Activated CD4-positive, CD25-positive, alpha-beta regulatory T cell (primary cell): ENCODE measurements around the gene THRAP3.

Experiments used
- DNase-seq, 4 experiments: peaks; one replicate each; lab custom pipeline; 2025; lab: John Stamatoyannopoulos, UW

THRAP3 gene

DNA sequence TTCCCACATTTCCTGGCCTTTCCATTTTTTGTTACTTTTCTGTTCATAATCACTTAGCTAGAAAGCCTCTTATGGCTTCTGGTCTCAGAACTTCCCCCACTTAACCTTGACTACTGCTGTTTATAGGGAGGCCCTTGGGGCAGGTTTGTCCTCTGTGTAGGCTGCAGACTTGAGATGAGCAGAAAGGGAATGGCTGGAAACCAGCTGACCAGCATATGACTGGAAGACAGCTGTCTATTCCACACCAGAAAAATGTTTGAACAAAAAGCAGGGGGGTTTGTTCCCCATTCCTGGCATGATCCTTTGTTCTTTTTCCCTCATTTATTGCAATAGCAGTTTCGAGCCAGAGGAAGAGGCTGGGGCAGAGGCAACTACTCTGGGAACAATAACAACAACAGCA, 77.0 kb downstream of the THRAP3 start:
- DNase-seq, result no peak

DNA sequence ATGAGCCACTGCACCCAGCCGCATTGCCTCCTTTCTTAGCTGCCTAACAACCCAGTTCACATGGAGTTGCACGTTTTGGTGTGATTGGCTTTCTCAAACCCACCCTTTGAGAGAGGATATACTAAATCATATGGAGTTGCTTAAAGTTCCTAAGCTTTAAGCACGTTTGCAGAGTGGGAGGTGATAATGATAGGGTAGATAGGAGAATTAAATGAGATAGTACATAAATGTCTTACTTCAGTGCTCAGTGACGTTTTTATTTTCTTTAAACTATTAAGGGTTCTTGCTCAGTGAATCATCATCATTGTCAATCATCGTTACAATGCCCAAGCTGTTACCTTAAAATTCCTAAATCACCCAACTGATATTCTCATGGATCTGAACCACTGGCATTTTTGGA, 79.0 kb downstream of the THRAP3 start:
- DNase-seq, result no peak

DNA sequence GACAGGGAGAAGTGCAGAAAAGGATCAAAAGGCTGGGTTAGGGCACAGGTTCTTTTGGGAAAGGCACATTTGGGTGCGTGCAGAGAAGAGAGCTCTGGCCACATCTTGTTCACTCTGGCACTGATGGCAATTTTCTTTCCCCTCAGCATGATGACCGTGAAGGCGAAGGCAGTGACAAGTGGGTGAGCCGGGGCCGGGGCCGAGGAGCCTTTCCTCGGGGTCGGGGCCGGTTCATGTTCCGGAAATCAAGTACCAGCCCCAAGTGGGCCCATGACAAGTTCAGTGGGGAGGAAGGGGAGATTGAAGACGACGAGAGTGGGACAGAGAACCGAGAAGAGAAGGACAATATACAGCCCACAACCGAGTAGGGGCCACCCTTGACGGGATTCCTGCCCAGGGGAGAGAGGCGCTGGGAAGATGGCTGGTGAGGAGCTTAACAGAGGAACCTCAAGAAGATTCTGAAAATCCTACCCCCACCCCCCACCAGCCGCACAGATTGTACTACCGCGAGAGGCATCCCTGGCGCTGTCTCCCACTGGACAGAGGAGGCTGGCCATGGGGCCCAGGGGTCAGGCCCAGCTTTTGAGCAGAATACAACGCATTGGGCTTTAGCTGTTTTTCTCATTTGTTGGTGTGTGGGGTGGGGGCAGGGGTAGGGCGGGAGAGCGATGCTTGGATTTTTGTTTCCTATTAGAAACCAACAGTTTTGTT, 79.6 kb downstream of the THRAP3 start:
- DNase-seq, result no peak

DNA sequence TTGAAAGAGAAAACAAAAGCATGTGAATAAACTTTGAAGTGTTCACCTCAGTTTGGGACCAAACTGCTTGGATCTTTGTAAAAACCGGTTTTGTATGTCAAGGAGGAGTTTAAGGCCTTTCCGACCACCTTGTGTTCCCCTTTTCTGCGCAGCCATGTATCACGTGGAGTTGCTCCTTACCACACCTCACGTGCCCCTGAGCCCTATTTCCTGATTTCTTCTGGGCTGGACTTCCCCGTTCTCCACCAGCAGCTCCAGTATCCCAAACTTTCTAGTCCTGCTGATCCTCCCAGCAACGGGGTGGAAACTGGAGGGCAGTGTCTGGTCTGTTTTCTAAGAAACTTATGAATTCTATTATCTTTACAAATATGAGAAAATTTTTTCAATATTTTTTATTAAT, 80.3 kb downstream of the THRAP3 start:
- no peak for DNase-seq

DNA sequence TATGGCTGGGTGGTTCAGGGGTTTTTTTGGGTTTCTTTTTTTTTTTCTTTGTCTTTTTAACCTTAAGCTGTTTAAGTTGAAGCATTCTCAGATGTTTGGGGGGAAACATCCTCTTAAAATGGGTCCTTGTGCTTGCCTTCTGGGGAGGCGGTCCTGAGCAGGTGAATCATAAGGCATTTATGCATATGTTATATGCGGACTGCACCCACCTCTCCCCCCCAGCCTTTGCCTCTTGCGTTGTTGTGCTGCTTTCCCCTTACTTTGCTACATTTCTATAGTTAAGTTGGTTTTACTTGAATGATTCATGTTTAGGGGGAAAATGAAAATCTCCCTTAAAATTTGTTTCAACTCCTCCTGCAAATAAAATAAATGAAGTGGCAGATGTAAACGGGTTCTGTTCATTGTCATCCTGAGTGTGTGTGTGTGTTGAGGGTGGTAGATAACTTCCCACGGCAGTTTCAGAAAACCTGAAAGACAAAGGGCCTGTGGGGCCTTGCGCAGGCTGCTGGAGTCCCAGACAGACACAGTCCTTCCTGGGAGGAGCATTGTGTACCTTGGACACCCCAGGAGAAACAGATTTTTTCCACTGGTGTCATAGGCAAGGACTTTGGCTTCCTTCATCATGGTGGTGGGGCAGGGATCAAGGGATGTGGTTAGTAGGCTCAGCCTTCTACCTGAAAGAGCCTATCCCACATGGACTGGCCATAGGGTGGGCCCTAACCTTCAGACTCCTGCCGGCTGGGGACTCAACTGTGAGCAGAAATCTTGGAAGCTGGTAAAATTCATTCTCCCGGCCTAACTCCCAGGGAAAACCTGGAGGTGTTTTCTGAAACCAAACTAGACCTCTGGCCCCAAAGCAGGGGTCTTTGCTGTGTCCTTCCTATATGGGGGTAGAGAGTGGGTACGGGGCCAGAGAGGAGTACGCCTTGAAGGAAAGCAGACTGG, 81.0 kb downstream of the THRAP3 start:
- no peak for DNase-seq

DNA sequence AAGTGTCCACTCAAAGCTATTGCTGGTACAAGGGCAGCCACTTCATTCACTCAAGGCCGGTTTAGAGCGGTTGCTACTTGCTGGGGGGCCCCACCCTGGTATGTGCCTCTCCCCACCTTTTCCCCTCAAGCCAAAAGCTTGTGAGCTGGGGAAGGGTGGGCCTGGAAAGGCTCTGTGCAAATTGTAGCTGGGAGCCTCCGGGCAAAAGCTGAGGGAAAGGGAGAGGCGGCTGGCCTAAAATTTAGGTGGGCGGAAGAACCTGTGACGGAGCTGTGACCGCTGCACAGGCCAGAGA, 81.6 kb downstream of the THRAP3 start:
- no peak for DNase-seq

DNA sequence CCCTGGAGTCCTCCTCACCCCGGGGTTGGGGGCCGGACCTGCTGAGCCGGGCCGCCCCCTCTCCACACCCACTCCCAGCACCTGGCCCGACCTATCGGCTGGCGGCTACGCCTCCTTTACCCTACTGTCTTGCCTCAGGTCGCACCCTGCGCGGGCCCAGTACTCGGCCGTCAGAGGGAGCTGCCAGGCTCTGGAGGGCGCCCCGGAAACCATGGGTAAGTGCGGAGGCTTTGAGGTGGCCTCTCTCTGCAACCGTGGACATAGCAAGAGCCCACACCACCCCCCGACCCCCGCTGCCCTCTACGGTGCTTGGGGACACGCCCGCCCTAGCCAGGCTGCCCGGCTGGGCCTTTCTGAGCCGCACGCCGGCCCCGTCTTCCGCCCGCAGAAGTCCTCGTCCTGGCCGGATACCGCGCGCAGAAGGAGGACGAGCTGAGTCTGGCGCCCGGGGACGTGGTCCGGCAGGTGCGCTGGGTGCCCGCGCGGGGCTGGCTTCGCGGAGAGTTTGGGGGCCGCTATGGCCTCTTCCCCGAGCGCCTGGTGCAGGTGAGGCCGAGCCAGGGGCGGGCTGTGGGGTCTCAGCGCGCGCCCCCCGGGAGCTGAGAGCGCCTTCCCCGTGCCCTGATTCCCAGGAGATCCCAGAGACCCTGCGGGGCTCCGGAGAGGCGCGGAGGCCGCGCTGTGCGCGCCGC, 82.1 kb downstream of the THRAP3 start, which contains the start of gene SH3D21:
TSS of gene SH3D21 (plus strand) at position 159 of the 692 bp plus-strand sequence. CDS start at position 212, 53 bp downstream.
- DNase-seq, result peak in 2 of 4 experiments; percentile 17 to 27

DNA sequence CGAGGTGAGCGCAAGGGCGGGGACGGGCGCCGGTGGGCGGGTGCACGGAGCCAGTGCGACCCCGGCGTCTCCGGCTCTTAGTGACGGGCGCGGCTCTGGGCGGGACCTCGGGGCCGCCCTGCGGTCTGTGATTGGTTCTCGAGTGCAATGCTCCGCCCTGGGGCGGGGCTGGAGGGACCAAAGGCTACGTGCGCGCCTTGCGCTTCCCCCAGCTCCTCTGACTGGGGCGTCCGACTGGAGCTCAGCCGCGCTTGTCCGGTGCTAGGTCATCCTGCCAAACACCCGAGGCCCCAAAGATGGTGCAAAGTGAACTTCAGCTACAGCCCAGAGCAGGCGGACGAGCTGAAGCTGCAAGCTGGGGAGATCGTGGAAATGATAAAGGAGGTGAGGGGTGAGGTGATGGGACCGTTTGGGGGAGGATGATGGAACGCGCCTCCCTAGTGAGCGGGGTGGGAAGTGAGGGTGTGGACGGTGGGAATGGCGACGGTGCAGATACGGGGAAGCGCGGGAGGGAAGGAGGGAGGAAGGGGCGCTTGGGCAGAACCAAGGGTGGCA, 82.7 kb downstream of the THRAP3 start:
- DNase-seq, result peak; percentile 77 to 87 (median 82)

DNA sequence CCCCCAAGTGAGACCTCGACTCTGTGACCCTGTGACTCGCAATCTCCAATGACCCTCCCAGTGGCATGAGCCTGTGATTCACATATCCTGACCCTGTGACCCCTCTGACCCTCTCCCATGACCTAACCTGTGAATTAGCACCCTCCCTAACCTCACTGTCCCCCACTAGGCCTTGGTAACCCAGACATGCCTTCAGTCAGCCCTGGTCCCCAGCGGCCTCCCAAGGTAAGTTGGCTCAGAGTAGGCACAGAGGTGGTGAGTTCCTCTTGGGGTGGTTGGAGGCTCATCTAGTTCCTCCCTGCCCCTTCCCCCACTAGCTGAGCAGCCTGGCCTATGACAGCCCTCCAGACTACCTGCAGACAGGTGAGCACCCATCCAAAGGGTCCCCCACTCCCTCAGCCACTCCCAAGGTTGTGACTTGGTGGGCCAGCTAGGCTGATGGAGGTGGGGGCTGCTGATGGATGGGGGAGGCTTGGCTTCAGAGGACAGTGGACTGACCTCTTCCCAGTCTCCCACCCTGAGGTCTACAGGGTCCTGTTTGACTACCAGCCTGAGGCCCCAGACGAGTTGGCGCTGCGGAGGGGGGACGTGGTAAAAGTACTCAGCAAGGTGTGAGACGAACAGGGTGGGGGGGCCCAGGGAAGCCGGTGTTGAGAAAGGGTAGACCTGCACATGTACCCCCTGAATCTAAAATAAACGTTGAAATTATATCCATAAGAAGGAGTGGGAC, 83.5 kb downstream of the THRAP3 start:
- no peak for DNase-seq

DNA sequence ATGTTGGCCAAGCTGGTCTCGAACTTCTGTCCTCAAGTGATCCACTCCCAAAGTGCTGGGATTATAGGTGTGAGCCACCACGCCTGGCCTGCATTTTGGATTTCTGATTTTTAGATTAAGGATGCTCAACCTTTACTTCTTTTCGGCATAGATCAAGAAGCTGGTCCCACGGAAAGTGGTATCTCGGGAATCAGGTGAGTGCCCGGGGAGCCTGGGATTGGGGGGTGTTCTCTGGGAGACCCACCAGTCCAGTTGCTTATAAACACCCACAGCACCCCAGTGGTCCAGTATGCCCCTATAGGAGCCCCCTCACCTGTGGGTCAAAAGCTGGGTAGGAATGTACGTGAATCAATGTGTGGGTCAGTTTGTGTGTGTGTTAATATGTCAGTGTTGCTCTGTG, 85.2 kb downstream of the THRAP3 start:
- no peak for DNase-seq

DNA sequence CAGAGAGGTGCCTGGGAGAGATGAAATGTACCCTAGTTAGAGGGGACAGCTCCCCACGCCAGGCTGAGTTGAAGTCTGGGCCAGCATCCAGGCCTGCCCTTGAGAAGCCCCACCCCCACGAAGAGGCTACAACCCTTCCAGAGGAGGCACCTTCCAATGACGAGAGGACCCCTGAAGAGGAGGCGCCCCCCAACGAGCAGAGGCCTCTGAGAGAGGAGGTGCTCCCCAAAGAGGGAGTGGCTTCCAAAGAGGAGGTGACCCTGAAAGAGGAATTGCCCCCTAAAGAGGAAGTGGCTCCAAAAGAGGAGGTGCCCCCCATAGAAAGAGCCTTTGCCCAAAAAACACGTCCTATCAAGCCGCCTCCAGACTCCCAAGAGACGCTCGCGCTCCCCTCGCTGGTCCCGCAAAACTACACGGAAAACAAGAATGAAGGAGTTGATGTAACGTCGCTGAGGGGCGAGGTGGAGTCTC, 96.1 kb downstream of the THRAP3 start:
- DNase-seq, result no peak

DNA sequence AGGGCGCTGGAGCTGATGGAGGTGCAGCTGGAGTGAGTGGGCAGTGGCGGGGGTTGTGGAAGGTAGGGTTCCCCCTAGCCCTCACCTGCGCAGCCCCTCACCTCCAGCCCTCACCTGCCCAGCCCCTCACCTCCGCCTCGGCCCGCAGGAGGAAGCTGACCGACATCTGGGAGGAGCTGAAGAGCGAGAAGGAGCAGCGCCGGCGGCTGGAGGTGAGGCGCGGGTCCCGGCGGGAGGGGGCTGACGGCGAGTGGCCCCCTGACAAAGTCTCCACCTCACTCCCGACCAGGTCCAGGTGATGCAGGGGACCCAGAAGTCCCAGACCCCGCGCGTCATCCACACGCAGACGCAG, 96.5 kb downstream of the THRAP3 start:
- DNase-seq, result no peak

DNA sequence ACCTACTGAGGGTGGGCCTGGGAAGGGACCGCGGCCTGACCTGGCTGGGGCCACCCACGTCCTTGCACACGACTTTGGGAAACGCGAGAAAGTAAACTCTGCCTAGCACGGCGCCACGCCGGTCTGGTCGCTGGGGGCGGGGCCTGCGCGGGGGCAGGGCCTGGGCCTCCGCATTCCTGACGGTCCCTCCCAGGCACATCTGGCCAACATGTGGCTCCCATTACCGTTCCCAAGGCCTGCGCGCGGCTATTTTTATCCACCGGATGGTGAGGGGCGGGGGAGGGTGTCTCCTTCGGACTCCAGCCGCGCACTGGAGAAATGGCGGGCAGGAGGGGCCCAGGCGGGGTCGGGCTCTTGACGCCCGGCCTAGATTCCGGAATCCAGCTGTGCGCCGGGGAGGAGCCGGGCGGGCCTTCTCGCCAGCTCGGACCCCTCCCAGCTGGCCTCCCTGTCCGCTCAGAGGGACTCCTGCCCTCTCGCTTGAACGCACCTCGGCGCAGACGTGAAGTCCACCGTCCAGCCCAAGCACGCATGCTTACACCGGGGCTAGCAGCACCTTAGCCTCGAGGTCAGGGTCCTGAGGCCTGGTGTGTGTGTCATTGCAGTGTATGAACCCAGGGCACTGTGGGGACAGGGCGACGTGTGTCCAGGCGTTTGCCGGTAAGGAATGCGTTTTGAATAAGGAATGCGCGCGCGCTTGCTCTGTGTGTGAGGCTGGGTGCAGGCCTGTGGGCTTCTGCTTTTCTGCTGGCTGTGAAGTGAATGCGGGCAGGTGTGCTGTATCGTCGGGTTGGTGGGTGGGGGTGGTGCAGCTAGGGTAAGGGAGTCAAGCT, 97.1 kb downstream of the THRAP3 start:
- DNase-seq, result no peak

DNA sequence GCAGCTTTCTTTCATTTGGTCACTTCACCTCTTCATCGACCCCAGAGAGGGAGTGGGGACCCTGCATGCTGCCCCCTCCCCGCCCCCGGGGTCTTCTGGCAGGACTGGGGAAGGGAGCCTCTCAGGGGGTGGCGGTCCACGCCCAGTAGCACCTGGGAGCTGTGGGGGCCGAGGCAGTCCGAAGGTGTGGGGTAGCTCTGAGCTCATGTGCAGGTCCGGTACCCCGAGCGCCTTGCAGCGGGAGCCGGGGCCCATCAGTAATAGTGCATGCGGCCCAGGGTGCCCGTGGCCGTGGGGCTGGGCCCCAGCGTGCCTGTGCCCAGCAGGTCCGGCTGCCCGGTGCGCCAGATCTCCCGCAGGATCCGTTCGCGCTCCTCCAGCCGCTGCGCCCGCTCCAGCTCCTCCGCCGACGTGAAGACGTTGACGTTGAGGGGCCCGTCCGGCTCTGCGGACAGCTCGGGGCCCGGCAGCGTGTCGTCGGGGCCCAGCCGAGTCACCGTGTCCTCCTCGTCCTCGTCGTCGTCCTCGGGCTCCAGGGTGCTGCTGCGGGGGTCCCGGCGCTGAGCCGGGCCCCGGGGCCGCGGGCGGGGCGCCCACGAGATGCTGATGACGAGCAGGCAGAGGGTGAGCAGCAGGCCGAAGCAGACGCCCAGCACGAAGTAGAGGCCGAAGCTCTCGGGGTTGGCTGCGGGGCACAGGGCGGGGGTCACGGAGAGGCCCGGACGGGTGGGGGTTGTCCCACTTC, 98.0 kb downstream of the THRAP3 start:
- DNase-seq, result no peak

DNA sequence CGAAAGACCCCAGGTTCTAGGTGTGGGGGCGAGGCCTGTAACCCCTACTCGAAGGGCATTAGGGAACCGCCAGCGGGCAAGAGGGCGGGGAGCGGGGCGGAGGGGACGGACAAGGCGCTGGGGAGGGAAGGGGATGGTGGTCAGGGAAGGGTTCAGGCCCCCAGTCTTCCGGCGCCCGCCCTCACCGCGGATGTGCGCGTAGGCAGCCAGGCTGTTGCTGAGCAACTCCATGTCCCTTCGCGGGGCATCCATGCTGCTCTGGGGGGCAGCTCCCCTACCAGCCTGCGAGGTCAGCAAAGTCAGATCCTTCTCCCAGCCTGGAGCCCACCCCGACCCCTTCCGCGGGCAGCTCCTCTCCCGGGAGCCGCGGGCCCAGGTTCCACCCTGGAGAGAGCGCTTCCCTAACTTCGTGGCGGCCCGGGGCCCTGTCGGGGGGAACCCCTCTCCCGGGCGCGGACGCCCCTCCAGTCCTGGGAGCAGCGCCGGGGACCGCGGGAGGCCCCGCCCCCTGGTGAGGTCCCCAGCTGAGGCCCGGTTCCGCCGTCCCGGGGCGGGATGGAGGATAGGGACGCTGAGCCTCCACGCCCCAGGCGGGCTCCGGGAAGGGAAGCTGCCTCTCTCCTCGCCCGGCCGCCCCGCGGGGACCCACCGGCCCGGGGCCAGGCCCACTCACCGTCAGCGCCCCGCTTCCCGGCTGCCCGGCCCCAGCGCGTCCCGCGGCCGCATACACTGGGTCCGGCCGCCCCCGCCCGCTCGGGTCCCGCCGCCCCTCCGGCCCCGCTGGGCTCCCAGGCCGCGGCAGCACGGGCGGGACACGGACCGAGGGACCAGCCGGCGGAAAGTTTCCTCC, 98.8 kb downstream of the THRAP3 start:
- DNase-seq, result peak in 1 of 4 experiments; percentile 18

DNA sequence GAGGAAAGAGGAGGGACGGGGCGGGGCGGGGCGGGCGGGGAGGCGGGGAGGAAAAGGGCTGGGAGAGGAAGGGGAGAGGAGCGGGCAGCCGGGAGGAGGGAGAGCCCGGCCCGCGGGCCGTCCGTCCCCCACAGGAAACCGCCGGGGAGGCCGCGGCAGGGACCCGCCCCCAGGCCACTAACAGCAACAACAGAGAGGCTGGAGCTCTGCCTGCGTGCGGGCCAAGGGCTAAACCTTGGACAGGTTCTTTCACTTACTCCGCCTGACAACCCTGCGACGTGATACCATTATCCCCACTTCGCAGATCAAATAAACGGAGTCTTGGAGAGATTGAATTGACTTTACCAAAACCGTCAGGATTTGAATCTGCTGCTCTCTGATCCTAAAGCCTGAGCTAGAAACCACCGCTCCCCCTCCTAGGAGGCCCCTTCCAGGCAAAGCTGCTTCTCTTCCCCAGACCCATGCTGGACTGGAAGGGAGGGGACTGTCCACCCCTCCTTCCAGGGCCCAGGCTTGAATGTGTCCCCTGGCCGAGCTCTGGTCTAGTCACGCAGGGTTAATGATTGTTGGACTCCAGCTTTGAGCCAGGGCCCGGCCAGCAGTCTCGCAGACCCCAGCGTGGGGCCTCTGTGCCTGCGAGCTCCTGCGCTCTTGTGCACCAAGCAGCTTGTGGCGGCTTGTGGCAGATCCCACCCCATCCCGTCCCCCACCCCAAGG, 99.6 kb downstream of the THRAP3 start, which contains the start of gene EVA1B:
TSS of gene EVA1B (minus strand) at position 10 of the 717 bp plus-strand sequence. CDS start 608 bp downstream, outside the sequence.
- peak in 2 of 4 experiments; percentile 18 to 22 for DNase-seq

DNA sequence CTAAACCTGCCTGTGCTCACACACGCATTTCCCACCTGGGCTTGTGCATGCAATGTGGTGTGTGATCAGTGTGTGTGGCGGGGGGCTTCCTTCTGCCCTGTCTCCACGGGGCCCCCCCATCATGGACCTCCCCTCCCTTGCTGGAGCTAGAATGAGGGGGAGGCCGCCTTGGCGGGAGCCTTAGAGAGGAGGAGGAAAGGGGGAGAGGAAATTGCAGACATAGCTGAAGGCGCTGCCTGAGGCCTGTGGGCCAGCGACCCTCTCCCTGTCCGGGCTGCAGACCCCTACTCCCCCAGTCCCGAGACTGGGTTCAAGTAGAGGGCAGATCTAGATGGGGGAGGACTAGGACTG, 100.1 kb downstream of the THRAP3 start:
- no peak for DNase-seq

DNA sequence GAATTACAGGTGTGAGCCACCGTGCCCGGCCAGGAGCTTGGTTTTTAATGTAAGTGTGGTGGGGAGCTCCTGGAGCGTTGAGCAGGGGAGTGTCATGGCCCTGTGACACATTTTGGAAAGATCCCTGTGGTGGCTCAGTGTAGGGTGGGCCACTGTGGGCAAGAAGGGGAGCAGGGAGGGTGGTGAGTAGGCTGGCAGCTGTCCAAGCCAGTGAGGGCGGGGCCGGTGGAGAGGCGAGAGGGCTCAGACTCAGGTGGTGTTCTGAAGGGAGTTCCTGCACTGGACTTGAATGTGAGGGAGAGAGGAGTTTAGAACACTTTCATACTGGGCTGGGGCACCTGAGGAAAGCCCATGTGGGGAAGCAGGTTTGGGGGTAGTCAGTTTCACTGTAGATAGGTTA, 102.3 kb downstream of the THRAP3 start:
- DNase-seq, result no peak
